Mucosa of descending colon (tissue), 3 donors: ENCODE measurements around the gene SIK2. TPM values are rescaled to one million over a fixed set of nuclear protein-coding genes. Genes with fewer than 3 reads are reported as not detected.
A peak's percentile ranks its signal among the peaks of the same experiment; 100 is the strongest.

Source experiments
- ATAC-seq: fragments of 200-7000 bp; cut with Tn5 transposase; one replicate; pipeline ENCODE4 v1.9.1; 2020; ENCODE audit warnings: mild to moderate bottlenecking, moderate library complexity
- DNase-seq, 3 donors: peaks; one replicate each; pipeline ENCODE4 v3.0.0-alpha.2; 2020
- H3K36me3 ChIP-seq: fragments of 200-600 bp; one replicate; pipeline ENCODE4 v1.8.0; 2021; ENCODE audit warnings: low read depth, mild to moderate bottlenecking
- H3K4me1 ChIP-seq: fragments of 200-600 bp; one replicate; pipeline ENCODE4 v1.8.0; 2021; ENCODE audit warnings: low read depth, mild to moderate bottlenecking
- H3K4me3 ChIP-seq: fragments of 200-600 bp; one replicate; pipeline ENCODE4 v1.8.0; 2021; ENCODE audit warnings: mild to moderate bottlenecking
- H3K9me3 ChIP-seq: fragments of 200-600 bp; one replicate; pipeline ENCODE4 v1.8.0; 2021; ENCODE audit warnings: mild to moderate bottlenecking
- CTCF ChIP-seq: fragments of 200-600 bp; IDR thresholded peaks from one replicate; pipeline ENCODE4 v1.8.0; 2022; ENCODE audit warnings: antibody characterized with exemption, mild to moderate bottlenecking
- intact Hi-C, 2 donors: fragments of 100-400 bp; cut with DNase I in 1 of 2; cut with micrococcal nuclease in 1 of 2; formaldehyde crosslinking; loops; one replicate each; pipeline versions ENCODE4 v1.11.0 to v1.11.1; 2022; cut with DNase I, micrococcal nuclease
- total RNA-seq, 3 donors: library from RNA; stranded (reverse); fragmentation: NEBNext Ultra II Directional in 2 of 3; extraction: Animal tissue kit (Norgen Biotek cat#: 25700) in 2 of 3; gene quantifications; one replicate each; pipeline versions ENCODE4 v1.2.1 to v1.2.4, GENCODE V29; 2021 to 2023
- donor health status: DM: no; HTN: no; CAD: no; lungs with moderate emphysema.
- donor health status: DM: no; HTN: no; CAD: no.
- donor health status: DM: no; HTN: yes; CAD: no.

SIK2 gene
- total RNA-seq, 3 donors from 2014 or later: 22.0 to 23.0 (median 22.7) TPM

GRCh38 chr11:111699579-111700156 is 97.4 kb downstream of the SIK2 start:
- intact Hi-C loops: no loop called here
- ATAC-seq: no peak
- no peak for TF ChIP-seq CTCF
- Histone ChIP-seq H3K4me1 (no peaks in the 10 kb centered on the region), H3K36me3 (no peaks in the 10 kb centered on the region), H3K9me3 (no peaks in the 10 kb centered on the region), H3K4me3 (no peak overlapping the region)
- DNase-seq: no peak

- no peak for TF ChIP-seq CTCF
- intact Hi-C loops: no loop called here
- H3K4me3 ChIP-seq: no peak overlapping the region
- no peak for ATAC-seq
- DNase-seq: no peak
- no peaks in the 10 kb centered on the region for H3K9me3 ChIP-seq
- no peaks in the 10 kb centered on the region for H3K4me1 ChIP-seq
- no peaks in the 10 kb centered on the region for H3K36me3 ChIP-seq
Measured at GRCh38 chr11:111700162-111700561, 97.9 kb downstream of the SIK2 start.

- H3K9me3 ChIP-seq: no peaks in the 10 kb centered on the region
- ATAC-seq: no peak
- intact Hi-C loops: no loop called here
Measured at GRCh38 chr11:111702623-111703022, 100.4 kb downstream of the SIK2 start.

GRCh38 chr11:111703576-111703975 is 101.3 kb downstream of the SIK2 start:
- TF ChIP-seq CTCF: no peak
- Histone ChIP-seq H3K4me3 (no peak overlapping the region), H3K4me1 (peaks cover 6% of the 10 kb centered on the region), H3K36me3 (no peaks in the 10 kb centered on the region), H3K9me3 (no peaks in the 10 kb centered on the region)
- DNase-seq: no peak
- intact Hi-C loops: no loop called here
- peak; percentile 39 for ATAC-seq

More at GRCh38 chr11:111702623-111703022, 100.4 kb downstream of the SIK2 start:
- no peak for TF ChIP-seq CTCF
- Histone ChIP-seq H3K36me3 (no peaks in the 10 kb centered on the region), H3K4me1 (peaks cover 6% of the 10 kb centered on the region), H3K4me3 (no peak overlapping the region)
- DNase-seq: no peak

GRCh38 chr11:111707039-111707690 is 104.9 kb downstream of the SIK2 start:
- TF ChIP-seq CTCF: no peak
- intact Hi-C loops: no loop called here
- peaks cover 6% of the 10 kb centered on the region for H3K4me1 ChIP-seq
- H3K36me3 ChIP-seq: no peaks in the 10 kb centered on the region
- ATAC-seq (peak; percentile 76), DNase-seq (peak in 1 of 3 donors; percentile 41)
- no peaks in the 10 kb centered on the region for H3K9me3 ChIP-seq
- no peak overlapping the region for H3K4me3 ChIP-seq
